Motor neuron (in vitro differentiated cells): ENCODE data around the gene LY9. TPM values are rescaled to one million over a fixed set of nuclear protein-coding genes. Genes with fewer than 3 reads are reported as not detected.
A peak's percentile ranks its signal among the peaks of the same experiment; 100 is the strongest.

Experiments
- ATAC-seq, 8 experiments: fragments of 200-7000 bp; cut with Tn5 transposase; replicated peaks in 6 of 8; 2 replicates each; pipeline ENCODE4 v1.8.0; 2021; ENCODE audit warnings: mild to moderate bottlenecking in 8 of 8, moderate library complexity in 8 of 8
- H3K27ac ChIP-seq, 2 donors: fragments of 250-450 bp; sonication (Bioruptor Pico); 2 replicates each; pipeline ENCODE4 v1.9.0; 2021; ENCODE audit warnings: antibody characterized with exemption in 2 of 2, mild to moderate bottlenecking in 2 of 2, moderate library complexity in 1 of 2
- H3K4me1 ChIP-seq, 2 donors: fragments of 250-450 bp; sonication (Bioruptor Pico); replicated peaks in 1 of 2; 2 replicates each; pipeline ENCODE4 v1.6.1; 2021; ENCODE audit warnings: antibody characterized with exemption in 2 of 2, mild to moderate bottlenecking in 2 of 2, moderate library complexity in 1 of 2
- H3K4me3 ChIP-seq, 5 donors: fragments of 250-450 bp; sonication (Bioruptor Pico); 2 replicates each; pipeline ENCODE4 v1.9.0; 2021; ENCODE audit warnings: antibody characterized with exemption in 5 of 5, mild to moderate bottlenecking in 5 of 5, moderate library complexity in 4 of 5
- WGBS, 10 experiments: fragments of 450-650 bp; shearing (Covaris generic); methylation state at CpG; one replicate each; pipeline ENCODE4 v1.0.0; 2022; 5-methylcytosine and 5-hydroxymethylcytosine counted together
- in situ Hi-C, 9 experiments: fragments of 400-800 bp; cut with MboI; loops; one replicate each; pipeline ENCODE4 v1.15.0; 2021; ENCODE audit warnings: low sequenced_read_pairs in 9 of 9, low pct_unique_long_range_greater_than_20kb in 2 of 9; ENCODE audit not compliant: unreplicated experiment in 9 of 9
- total RNA-seq, 8 experiments: library from RNA; unstranded; fragments of 300-600 nt; gene quantifications; 2 replicates each; pipeline versions ENCODE4 v1.2.3 to v1.2.4, GENCODE V29; 2022

LY9 gene
- total RNA-seq, 8 experiments from 2014 or later, result 0.05 to 1.4 (median 0.41) TPM; not detected in 1

- Histone ChIP-seq H3K4me3 (no peak overlapping the region), H3K4me1 (peaks cover 0 to 20% of the 10 kb centered on the region in 2 donors), H3K27ac (no peak overlapping the region)
- ATAC-seq, result no peak
- 31 to 100% (median 68%) methylated on average over 1 to 3 of the region's 3 CpGs; no CpG with 5 or more reads in 1 of the 10 experiments for WGBS, 10 experiments
- in situ Hi-C loops, result loop anchor here in 3 of 9 experiments (10.0 to 25.0 kb wide), 2 partner anchors 118 to 126 kb away; partner anchors contain the start of gene ITLN2 (in 3 of the 3)
Observed at GRCh38 chr1:160836561-160836960, 40.6 kb downstream of the LY9 start.

- Histone ChIP-seq H3K4me1 (peaks cover 0 to 20% of the 10 kb centered on the region in 2 donors), H3K27ac (no peak overlapping the region), H3K4me3 (no peak overlapping the region)
- WGBS, 10 experiments, result 0 to 76% (median 40%) methylated on average over 1 to 4 of the region's 4 CpGs; no CpG with 5 or more reads in 2 of the 10 experiments
- ATAC-seq, result no peak
- in situ Hi-C loops, result loop anchor here in 3 of 9 experiments (10.0 to 25.0 kb wide), 2 partner anchors 118 to 125 kb away; partner anchors contain the start of gene ITLN2 (in 3 of the 3)
Observed at GRCh38 chr1:160836981-160837557, 41.1 kb downstream of the LY9 start.

- in situ Hi-C loops, result loop anchor here in 3 of 9 experiments (10.0 to 25.0 kb wide), 2 partner anchors 117 to 125 kb away; partner anchors contain the start of gene ITLN2 (in 3 of the 3)
- H3K4me3 ChIP-seq, result no peak overlapping the region
- 12 to 100% (median 77%) methylated on average over 1 to 6 of the region's 9 CpGs; no CpG with 5 or more reads in 1 of the 10 experiments for whole genome bisulfite sequencing, 10 experiments
- peaks cover 0 to 20% of the 10 kb centered on the region in 2 donors for H3K4me1 ChIP-seq
- ATAC-seq, result peak in 5 of 8 experiments; percentile 31 to 92 (median 75)
- no peak overlapping the region for H3K27ac ChIP-seq
Observed at GRCh38 chr1:160837558-160838205, 41.7 kb downstream of the LY9 start.

GRCh38 chr1:160838888-160839287, 42.9 kb downstream of the LY9 start:
- no peak overlapping the region for H3K4me3 ChIP-seq
- in situ Hi-C loops, result loop anchor here in 3 of 9 experiments (10.0 to 25.0 kb wide), 2 partner anchors 116 to 123 kb away; partner anchors contain the start of gene ITLN2 (in 3 of the 3)
- H3K4me1 ChIP-seq, result peaks cover 0 to 20% of the 10 kb centered on the region in 2 donors
- WGBS, 10 experiments, result 29 to 100% (median 83%) methylated on average over 1 to 7 of the region's 7 CpGs; no CpG with 5 or more reads in 4 of the 10 experiments
- no peak overlapping the region for H3K27ac ChIP-seq
- no peak for ATAC-seq

GRCh38 chr1:160839746-160840145, 43.8 kb downstream of the LY9 start:
- no peak for ATAC-seq
- in situ Hi-C loops, result loop anchor here in 3 of 9 experiments (10.0 to 25.0 kb wide), 2 partner anchors 115 to 123 kb away; partner anchors contain the start of gene ITLN2 (in 3 of the 3)
- Histone ChIP-seq H3K4me3 (no peak overlapping the region), H3K27ac (no peak overlapping the region), H3K4me1 (peaks cover 0 to 20% of the 10 kb centered on the region in 2 donors)
- WGBS, 10 experiments, result 0 to 94% (median 60%) methylated on average over 1 to 2 of the region's 2 CpGs; no CpG with 5 or more reads in 1 of the 10 experiments

GRCh38 chr1:160841079-160841478, 45.1 kb downstream of the LY9 start:
- no peak overlapping the region for H3K4me3 ChIP-seq
- no peak overlapping the region for H3K27ac ChIP-seq
- no peak for ATAC-seq
- in situ Hi-C loops, result loop anchor here in 1 of 9 experiments (25.0 kb wide), 1 partner anchor 121 kb away; the partner anchor contains the start of gene ITLN2
- H3K4me1 ChIP-seq, result peaks cover 0 to 20% of the 10 kb centered on the region in 2 donors
- 31 to 100% (median 87%) methylated on average over 1 to 4 of the region's 4 CpGs; no CpG with 5 or more reads in 4 of the 10 experiments for WGBS, 10 experiments

- Histone ChIP-seq H3K4me3 (no peak overlapping the region), H3K27ac (no peak overlapping the region), H3K4me1 (no peaks in the 10 kb centered on the region)
- in situ Hi-C loops, result loop anchor here in 1 of 9 experiments (25.0 kb wide), 1 partner anchor 118 kb away; the partner anchor contains the start of gene ITLN2
- WGBS, 10 experiments, result 0 to 90% (median 86%) methylated on average over 1 to 12 of the region's 12 CpGs; no CpG with 5 or more reads in 1 of the 10 experiments
- no peak for ATAC-seq
Observed at GRCh38 chr1:160844447-160845232, 48.7 kb downstream of the LY9 start.

- WGBS, 10 experiments, result 42 to 100% (median 91%) methylated on average over 1 to 12 of the region's 12 CpGs
- H3K4me3 ChIP-seq, result no peak overlapping the region
- H3K27ac ChIP-seq, result no peak overlapping the region
- ATAC-seq, result no peak
- in situ Hi-C loops, result loop anchor here in 1 of 9 experiments (25.0 kb wide), 1 partner anchor 116 kb away; the partner anchor contains the start of gene ITLN2
- no peaks in the 10 kb centered on the region for H3K4me1 ChIP-seq
Observed at GRCh38 chr1:160846281-160846680, 50.3 kb downstream of the LY9 start.

GRCh38 chr1:160850541-160850940, 54.6 kb downstream of the LY9 start:
- H3K27ac ChIP-seq, result no peak overlapping the region
- 0 to 100% (median 71%) methylated on average over 1 to 5 of the region's 5 CpGs for WGBS, 10 experiments
- no peaks in the 10 kb centered on the region for H3K4me1 ChIP-seq
- no peak overlapping the region for H3K4me3 ChIP-seq
- in situ Hi-C loops, result no loop called here
- no peak for ATAC-seq

- in situ Hi-C loops, result no loop called here
- Histone ChIP-seq H3K27ac (no peak overlapping the region), H3K4me3 (no peak overlapping the region), H3K4me1 (no peaks in the 10 kb centered on the region)
- 36 to 100% (median 80%) methylated on average over 1 to 8 of the region's 8 CpGs; no CpG with 5 or more reads in 1 of the 10 experiments for WGBS, 10 experiments
- no peak for ATAC-seq
Observed at GRCh38 chr1:160850993-160851392, 55.0 kb downstream of the LY9 start.

- in situ Hi-C loops, result no loop called here
- ATAC-seq, result no peak
- 6 to 94% (median 75%) methylated on average over 2 to 3 of the region's 3 CpGs for WGBS, 10 experiments
- H3K4me1 ChIP-seq, result no peaks in the 10 kb centered on the region
- H3K27ac ChIP-seq, result no peak overlapping the region
- H3K4me3 ChIP-seq, result no peak overlapping the region
Observed at GRCh38 chr1:160853014-160853413, 57.0 kb downstream of the LY9 start.

- ATAC-seq, result peak in 3 of 8 experiments; percentile 71 to 97 (median 93)
- in situ Hi-C loops, result no loop called here
- Histone ChIP-seq H3K4me1 (no peaks in the 10 kb centered on the region), H3K4me3 (no peak overlapping the region), H3K27ac (no peak overlapping the region)
- 0 to 88% (median 32%) methylated on average over 1 to 2 of the region's 2 CpGs; no CpG with 5 or more reads in 3 of the 10 experiments for WGBS, 10 experiments
Observed at GRCh38 chr1:160853754-160854153, 57.8 kb downstream of the LY9 start.
